NCI-H1436 treated with DMSO at 0.1 percent for 48 hours (cell line): Measurements from ENCODE around the gene TDO2.
"Not testable (repeated sequence)": the region's sequence is repeated elsewhere in the genome, so short reads cannot be mapped to it uniquely, and the experiment has no call there.

Experiments
- DNase-seq: peaks from one replicate; lab custom pipeline; 2025; lab: John Stamatoyannopoulos, UW

TDO2 gene

DNA sequence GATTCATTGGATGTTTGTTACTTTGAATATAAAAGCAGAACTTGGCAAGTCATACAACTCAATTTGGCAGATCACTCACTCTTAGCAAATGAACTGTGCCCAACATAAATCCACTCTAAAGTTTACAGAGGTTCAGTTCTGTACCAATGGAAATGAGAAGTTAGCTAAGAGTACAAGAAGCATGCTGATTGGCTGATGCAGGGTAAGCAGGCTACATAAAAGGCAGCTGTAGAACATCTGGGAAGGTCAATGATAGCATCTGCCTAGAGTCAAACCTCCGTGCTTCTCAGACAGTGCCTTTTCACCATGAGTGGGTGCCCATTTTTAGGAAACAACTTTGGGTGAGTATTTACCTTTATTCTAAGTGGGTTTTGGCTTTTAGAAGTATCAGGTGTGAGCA lies at the start of gene TDO2:
TDO2 (plus strand) TSS at position 244 of the 400 bp plus-strand sequence; CDS start at position 307, 63 bp downstream.
- no peak for DNase-seq

DNA sequence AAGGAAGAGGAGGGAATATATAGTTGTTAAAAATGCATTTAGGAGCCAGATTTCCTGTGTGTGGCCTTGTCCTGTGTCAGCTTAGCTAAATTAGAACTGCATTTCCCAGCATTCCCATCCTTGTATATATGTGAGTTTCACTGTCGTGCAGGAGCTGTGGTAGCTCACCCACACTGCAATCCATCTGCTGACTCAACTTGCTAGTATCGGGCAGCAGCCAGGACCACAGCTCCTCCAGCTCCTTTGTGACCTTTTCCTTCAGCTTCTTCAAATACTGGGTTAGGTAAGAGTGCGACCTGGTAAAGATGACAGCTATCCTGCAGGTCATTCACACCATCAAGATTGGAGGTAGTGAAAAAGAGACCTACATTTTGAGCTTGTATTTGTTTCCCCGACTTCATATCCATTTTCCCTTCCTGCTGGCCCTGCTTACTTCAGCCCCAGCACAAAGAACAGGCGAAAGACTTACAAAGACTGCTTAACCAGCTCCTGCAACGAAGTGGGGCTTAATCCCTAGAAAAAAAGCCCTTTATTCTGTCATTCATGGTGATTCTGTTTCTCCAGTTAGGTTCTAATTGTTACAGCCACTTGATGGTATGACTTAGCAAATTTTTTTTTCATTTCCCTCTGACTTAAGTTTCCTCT lies 48.8 kb upstream of the TDO2 start:
- DNase-seq: no peak

DNA sequence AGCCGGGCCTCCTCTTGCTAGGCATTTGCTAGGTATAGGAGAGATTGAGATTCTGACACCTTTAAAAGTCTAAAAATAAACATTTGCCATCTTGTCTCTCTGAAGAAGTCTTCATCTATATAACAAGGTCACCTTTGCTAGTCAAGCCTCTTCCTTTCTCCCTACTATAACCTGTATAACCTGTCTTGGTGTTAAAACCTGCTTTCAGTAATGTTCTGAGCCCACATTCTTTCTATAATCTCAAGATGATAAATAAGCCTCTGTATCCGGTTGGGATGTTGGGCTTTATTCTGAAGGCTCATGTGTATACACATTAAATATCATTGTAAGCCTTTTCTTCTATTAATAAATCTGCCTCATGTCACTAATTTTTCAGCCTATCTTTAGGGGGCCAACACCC lies 47.6 kb upstream of the TDO2 start:
- no peak for DNase-seq

DNA sequence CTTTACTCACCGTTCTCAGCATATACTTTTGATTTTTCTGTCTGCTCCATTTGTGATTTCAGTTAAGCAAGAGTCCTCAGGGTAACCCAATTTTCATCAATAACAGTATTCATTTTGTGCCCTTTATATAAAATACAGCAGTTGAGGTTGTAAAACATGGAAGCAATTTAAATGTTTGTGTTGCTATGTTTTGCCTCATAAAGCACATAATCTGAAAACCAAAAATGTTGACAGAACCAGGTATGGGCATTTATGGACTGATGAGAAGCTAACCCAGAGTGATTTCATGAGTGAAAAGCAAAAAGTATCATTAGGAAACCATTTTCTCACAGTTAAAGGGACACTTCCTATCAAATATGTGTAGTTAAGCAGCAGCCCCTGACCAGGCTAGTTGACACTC lies 37.3 kb upstream of the TDO2 start, which contains the start of gene ASIC5:
ASIC5 (minus strand) TSS at position 101 of the 400 bp plus-strand sequence; CDS start at position 50, 51 bp downstream.
- DNase-seq: no peak

DNA sequence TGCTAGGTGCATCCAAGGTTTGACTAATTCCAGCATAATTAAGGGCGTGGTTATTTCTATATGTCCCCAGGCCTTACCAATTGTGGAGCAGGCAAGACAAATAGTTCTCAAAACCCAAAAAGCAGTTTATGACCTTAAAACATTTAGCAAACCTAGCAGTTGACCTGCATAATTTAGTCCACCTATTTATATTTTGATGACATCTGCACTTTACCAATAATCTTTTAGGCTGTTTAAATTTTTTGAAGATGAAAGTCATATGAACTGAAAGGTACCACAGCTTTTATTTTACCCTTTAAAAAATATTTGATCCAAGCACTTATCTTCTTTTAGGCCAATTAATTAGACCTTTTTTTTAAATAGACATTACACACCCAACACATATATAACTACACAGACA lies 27.6 kb upstream of the TDO2 start:
- no peak for DNase-seq

DNA sequence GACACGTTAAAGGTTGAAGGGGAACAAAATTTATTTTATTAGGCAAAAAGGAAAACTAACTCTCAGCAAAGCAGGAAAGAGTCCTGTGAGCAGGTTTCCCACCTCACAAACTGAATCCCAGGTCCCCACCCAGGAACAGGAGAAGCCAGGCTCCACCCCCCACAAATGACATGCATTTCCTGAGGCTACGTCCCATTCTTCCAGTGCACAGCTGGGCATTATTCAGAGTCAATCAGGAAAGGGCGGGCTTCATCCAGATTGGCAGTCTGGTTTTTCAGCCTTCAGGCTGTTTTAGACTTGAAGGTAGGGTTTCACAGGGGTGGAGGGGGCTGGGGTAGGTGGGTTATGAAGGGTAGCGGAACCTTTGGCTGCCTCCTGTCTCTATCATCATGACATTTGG lies 25.5 kb upstream of the TDO2 start:
- no peak for DNase-seq

DNA sequence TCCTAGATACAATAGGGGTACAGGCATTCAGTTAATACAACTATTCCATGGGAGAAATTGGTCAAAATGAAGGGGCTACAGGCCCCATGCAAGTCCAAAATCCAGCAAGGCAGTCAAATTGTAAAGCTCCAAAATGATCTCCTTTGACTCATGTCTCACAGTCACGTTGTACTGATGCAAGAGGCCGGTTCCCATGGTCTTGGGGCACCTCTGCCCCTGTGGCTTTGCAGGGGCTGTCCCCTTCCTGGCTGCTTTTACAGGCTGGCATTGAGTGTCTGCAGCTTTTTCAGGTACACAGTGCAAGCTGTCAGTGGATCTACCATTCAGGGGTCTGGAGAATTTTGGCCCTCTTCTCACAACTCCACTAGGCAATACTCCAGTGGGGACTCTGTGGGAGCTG lies 24.9 kb upstream of the TDO2 start:
- DNase-seq: no peak

DNA sequence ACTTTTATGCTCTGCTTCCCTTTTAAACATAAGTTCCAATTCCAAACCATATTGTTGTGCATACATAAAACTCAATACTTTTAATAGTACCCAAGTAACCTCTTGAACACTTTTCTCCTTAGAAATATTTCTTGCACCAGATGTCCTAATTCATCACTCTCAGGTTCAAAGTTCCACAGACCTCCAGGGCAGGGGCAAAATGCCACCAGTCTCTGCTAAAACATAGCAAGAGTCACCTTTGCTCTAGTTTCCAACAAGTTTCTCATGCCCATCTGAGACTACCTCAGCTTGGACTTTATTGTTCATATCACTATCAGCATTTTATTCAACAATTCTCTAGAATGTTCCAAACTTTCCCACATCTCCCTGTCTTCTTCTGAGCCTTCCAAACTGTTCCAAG lies 23.7 kb upstream of the TDO2 start:
- no peak for DNase-seq

DNA sequence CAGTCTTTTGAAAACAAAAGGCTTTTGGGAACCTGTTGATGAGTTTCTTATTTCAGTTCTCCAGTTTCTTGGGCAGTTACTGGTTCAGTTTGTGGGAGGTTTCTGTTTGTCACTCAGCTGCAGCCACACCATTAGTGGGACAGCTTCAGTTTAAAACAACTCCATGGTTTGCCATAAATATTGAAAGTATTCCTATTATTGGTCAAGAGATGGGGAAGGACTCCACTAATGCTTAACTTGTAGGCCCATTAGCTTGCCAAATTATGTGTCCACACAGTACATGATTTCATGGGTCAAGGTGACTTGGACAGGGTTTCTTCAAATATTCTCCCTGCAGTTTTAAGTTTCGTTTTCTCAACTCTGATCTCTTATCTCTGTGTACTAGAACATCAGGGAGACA lies 21.9 kb upstream of the TDO2 start:
- DNase-seq: no peak

DNA sequence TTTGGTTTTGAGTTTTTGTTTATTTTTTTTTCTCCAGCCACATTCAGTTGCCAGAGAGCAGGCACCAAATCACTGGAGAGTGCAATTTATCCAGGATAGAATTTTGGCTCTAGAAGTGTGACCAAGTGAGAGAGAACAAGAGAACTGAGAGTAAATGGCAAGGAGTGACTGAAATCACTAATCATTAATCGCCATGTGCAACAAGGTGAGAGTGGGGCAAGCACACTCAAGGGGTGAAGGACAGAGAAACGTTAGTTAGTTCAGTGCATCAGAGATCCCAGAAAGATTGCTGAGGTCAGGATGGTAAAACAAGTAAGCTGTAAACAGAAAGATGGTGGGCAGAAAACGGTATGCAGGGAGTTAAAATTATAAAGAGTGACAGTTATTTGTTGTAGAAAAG lies 19.6 kb upstream of the TDO2 start:
- no peak for DNase-seq

DNA sequence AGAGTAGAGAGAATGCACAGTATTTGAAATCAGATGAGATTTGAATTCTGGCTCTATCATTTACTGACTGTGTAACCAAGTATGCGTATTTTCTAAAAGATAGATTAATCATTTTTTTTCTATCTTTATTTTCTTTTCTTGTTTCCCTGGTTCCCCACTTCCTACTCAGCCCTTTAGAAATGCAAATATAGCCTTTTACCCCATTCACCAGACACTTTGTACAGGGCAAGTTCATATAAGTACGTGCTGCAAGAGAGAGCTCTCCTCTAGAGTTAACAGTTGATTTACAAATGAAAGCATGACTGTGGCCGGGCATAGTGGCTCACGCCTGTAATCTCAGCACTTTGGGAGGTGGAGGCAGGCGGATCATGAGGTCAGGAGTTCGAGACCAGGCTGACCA lies 17.8 kb upstream of the TDO2 start:
- DNase-seq: no peak

DNA sequence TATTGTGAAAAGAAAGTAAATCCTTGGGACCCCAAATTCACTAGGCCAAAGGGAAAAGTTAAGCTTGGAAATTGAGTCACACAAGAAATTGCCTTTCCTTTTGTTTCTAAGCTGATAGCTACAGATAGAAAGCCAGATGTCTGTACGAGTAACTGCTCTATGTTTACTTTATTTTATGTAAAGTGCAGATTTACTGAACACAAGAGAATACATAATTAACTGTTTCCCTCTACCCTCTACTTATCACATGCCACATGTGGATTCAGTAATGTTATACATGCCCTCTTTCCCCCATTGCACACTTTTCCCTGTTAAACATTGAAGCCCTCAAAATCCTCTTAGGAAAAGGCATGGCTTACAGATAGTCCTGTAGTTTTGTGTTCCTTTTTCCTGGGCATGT lies 16.5 kb upstream of the TDO2 start:
- DNase-seq: no peak

DNA sequence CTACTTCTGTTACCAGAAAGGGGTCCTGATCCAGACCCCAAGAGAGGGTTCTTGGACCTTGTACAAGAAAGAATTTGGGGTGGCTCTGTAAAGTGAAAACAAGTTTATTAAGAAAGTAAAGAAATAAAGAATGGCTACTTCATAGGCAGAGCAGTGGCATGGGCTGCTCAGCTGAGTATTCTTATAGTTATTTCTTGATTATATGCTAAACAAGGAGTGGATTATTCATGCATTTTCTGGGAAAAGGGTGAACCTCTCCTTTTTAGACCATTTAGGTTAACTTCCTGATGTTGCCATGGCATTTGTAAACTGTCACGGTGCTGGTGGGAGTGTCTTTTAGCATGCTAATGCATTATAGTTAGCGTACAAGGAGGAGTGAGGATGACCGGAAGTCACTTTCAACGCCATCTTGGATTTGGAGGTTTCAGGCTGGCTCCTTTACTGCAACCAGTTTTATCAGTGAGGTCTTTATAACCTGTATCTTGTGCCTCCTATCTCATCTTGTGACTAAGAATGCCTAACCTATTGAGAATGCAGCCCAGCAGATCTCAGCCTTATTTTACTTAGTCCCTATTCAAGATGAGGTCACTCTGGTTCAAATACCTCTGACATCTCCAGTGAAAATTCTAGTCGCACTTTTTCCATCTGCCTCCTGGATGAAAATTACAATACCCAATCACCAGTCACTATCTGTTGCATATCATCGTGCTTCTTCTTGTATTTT lies 15.5 kb upstream of the TDO2 start:
- DNase-seq: no peak

DNA sequence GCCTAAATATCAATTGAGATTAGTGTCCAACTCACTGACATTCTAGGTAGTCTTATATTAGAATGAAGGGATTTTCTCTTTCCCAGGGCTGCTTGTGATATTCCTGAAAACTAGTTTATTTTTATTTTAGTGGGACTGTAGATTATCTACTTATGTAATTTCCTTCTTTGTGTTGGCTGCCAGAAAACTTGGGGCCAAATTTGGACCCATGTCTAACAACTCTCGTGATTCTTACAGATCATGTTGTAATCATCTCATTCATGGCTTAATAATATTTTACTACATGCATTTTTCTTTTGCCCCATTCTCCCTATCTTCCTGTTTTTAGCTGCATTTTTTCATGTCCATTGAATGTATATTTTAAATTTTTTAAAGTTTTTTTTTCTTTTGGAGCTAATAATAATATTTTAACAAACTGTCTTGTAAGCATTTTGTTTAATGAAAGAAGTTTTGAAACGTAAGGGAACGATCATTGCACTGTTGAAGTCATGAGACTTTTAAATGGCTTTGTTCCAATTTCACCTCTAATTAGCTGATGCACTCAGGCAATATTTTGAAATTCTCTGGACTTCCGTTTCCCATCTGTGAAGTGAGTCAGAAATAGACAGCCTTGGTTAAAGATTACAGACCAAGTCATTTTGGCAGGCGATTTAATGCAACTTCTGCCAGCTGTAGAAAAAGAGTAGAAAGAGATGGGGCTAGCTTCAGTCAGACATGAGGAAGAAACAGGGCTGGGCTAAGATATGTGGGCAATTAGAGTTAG lies 14.3 kb upstream of the TDO2 start:
- DNase-seq: no peak

DNA sequence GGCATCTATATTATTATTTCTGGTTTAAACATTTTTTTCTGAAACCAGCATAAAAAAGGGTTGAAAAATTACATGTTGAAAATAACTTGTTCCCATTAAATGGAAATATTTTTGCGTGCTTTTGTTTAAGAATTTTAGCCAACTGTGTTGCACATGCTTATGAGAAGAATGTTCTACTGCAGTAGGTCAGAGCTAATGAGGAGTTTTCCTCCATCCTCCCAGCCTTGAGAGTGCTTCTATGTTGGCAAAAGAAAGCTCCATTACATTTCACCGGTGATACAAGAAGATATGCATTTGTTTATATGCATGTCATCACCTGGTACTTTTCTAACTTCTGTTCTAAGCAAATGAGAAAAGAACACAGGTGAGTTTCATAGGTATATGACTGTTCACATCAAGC lies 13.6 kb upstream of the TDO2 start:
- DNase-seq: no peak

DNA sequence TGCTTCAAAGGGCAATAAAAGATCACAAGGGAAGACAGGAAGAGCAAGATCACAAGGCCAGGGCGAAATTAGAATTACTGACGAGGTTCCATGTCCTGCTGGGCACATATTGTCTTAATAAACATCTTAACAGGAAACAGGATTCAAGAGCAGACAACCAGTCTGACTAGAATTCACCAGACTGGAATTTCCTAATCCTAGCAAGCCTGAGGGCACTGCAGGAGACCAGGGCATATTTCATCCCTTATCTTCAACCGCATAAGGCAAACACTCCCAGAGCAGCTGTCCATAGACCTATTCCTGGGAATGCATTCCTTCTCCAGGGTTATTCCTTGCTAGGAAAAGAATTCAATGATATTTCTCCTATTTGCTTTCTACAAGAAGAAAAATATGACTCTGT lies 12.4 kb upstream of the TDO2 start:
- no peak for DNase-seq

DNA sequence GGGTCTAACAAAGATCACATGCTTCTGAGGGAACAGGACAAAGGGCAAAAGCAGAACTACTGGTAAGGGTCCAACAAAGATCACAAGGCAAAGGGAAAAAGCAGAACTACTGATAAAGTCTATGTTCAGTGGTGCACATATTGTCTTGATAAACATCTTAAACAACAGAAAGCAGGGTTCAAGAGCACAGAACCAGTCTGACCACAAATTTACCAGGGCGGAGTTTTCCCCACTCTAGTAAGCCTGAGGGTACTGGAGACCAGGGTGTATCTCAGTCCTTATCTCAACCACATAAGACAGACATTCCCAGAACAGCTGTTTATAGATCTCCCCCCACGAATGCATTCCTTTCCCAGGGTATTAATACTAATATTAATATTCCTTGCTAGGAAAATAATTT lies 5.1 kb upstream of the TDO2 start:
- DNase-seq: not testable (repeated sequence)

DNA sequence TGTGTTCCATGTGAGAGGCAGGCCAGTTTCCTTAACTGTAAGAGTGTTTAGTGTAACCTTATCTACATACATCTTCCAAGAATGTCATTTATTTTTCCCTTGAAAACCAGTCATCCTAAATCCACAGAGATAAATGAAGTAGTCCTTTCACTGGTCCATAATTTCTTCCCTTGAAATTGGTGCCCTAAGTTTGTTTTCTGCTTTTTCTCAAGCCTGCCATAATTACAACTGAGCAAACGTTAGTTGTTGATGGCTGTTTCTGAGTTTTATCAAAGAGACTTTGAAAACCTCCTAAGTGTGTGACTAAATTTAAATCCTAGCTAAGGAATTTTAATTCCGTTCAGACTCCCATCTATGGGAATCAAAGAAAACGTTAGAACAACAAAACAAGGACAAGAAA lies 3.6 kb upstream of the TDO2 start:
- no peak for DNase-seq

DNA sequence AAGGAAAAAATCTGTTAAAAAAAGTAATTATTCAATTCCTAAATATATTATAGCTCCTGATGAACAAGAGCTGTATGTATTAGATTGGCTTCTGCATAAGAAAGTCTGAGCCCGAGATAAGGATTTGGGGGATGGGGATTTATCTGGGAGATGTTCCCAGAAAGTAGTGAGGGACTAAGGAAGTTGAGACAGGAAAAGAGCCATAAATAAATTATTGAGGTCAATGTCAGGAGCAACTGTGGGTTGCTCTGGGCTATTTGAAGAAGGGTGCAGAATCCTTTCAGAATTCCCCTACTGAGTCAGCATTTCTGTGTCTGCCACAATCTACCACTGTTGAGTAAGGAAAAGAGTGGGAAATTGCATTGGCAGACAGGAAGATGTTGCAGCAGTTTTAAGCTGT lies 3.1 kb upstream of the TDO2 start:
- DNase-seq: no peak

DNA sequence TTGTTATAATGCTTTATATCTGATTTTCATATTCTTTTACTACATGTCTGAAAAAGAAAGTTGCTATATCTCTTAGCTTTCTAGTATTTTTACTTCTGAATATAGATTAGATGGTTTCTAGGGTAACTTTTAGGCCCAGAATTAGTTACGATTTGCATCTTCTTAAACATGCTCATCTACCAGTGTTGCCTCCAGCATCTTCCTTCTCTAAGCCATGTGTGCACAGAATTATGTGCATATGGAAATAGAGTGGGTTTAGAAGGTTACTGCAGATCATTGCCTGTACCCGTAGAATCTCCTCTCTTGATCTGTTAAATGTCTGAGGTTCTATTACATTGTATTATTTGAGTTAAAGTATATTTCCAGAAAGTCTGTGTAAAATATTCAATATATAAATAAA lies 2.5 kb upstream of the TDO2 start:
- DNase-seq: no peak

DNA sequence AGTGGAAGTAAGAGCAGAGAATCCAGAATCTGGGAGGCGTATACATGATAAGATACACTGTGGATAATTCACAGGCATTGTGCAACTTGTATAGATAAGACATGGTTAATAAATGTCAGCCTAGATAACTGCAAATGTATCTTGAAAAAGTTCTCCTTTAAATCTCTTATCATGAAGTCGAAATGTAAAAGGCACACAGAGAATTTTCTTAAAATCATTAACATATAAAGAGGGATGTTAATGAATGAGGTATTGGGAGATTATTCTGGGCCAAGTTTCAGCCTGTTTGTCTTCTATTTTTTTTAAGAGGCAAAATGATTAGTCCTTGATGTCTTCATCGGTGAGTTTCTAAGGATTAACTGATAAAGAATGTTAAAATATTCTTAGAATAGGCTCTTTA lies 835 bp downstream of the TDO2 start:
- no peak for DNase-seq

DNA sequence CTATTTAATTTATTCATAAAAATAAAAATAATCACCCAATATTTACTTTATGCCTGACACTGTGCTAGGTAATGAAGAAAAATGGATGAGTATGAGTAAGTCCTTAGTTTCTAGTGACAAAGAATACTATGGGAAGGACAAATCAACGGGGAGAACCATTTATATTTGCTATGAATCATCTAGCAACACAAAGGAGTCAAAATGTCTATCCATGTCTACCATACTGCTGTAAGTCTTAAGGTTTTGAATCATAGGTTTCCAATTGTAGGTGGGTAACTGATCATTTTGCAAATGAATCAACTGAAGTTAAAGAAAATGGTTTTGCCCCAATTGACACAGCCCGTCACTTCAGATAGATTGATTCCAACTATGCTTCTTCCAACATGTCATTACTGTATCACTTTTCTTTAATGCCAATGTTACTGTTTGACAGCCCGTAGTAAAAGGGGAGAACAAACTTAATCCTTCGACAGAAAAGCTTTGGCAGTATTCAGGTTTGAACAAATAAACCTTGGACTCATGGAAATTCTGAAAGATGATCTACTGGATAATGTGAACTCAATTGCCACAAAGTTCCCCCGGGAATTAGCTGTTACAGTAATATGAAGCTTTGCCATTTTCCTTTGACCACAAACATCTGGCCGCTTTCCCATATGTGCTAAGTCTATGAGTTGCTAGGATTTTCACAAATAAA lies 3.2 kb downstream of the TDO2 start:
- no peak for DNase-seq

DNA sequence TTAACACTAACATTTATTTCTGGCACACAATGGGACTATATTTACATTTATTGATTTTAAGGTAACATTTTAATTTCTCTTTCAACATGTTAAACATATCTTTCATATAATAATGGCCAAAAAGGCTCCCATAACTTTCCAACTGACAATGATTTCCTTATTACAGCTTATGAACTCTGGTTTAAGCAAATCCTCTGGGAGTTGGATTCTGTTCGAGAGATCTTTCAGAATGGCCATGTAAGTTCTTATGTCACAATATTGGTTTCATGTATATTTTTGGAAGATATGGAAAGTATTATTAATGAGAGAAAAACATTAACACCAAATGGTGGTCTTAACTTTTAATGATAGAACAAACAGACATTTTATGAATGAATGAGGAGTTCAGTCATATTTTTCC lies 4.1 kb downstream of the TDO2 start:
- no peak for DNase-seq
